Right lobe of liver (tissue), 4 donors: Measurements from ENCODE around the gene HSPA5.

Source experiments
- POLR2A ChIP-seq: fragments of 450-650 bp; IDR thresholded peaks from one replicate; pipeline ENCODE4 v1.6.1; 2017; ENCODE audit warnings: antibody characterized with exemption, mild to moderate bottlenecking
- TF ChIP-seq, protein P1 (sequence below), 4 donors: fragments of 200-600 bp in 3 of 4; fragments of 450-650 bp in 1 of 4; IDR thresholded peaks; one replicate each; pipeline versions ENCODE4 v1.5.1 to v1.8.0; 2016 to 2022; ENCODE audit warnings: antibody characterized with exemption in 4 of 4, mild to moderate bottlenecking in 2 of 4
- donor health status: DM: no; HTN: no; CAD: no.
- donor health status: DM: no; HTN: no; CAD: no.
- donor health status: DM: no; HTN: yes; CAD: no.

GRCh38 chr9:125269014-125269397 lies 27.9 kb upstream of the HSPA5 start:
- TF ChIP-seq POLR2A = no peak
- TF ChIP-seq, protein P1, sequence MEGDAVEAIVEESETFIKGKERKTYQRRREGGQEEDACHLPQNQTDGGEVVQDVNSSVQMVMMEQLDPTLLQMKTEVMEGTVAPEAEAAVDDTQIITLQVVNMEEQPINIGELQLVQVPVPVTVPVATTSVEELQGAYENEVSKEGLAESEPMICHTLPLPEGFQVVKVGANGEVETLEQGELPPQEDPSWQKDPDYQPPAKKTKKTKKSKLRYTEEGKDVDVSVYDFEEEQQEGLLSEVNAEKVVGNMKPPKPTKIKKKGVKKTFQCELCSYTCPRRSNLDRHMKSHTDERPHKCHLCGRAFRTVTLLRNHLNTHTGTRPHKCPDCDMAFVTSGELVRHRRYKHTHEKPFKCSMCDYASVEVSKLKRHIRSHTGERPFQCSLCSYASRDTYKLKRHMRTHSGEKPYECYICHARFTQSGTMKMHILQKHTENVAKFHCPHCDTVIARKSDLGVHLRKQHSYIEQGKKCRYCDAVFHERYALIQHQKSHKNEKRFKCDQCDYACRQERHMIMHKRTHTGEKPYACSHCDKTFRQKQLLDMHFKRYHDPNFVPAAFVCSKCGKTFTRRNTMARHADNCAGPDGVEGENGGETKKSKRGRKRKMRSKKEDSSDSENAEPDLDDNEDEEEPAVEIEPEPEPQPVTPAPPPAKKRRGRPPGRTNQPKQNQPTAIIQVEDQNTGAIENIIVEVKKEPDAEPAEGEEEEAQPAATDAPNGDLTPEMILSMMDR (IDR thresholded peaks at IDR 0.05) = no peak
